Aorta (tissue), 5 donors: ENCODE measurements around the gene LAYN. TPM values are rescaled to one million over a fixed set of nuclear protein-coding genes. Genes with fewer than 3 reads are reported as not detected.

Experiments used
- ATAC-seq: fragments of 200-7000 bp; cut with Tn5 transposase; one replicate; pipeline ENCODE4 v1.9.1; 2022; ENCODE audit warnings: moderate library complexity; ENCODE audit not compliant: low FRiP score
- DNase-seq, 2 donors: peaks; one replicate each; pipeline ENCODE4 v3.0.0-alpha.2; 2020
- H3K27ac ChIP-seq, 2 donors: one replicate each; pipeline ENCODE4 v1.5.1; 2013; ENCODE audit warnings: low read length in 2 of 2, mild to moderate bottlenecking in 2 of 2, moderate library complexity in 2 of 2, control low read depth in 1 of 2, inconsistent platforms in 1 of 2, low read depth in 1 of 2
- H3K27me3 ChIP-seq, 2 donors: one replicate each; pipeline ENCODE4 v1.6.1; 2013; ENCODE audit warnings: control low read depth in 1 of 2, low read length in 1 of 2, mild to moderate bottlenecking in 1 of 2, moderate library complexity in 1 of 2; ENCODE audit not compliant: insufficient read depth in 2 of 2, control insufficient read depth in 1 of 2
- H3K36me3 ChIP-seq, 2 donors: one replicate each; pipeline ENCODE4 v1.6.1; 2013; ENCODE audit warnings: control low read depth in 1 of 2, low read length in 1 of 2, mild to moderate bottlenecking in 1 of 2; ENCODE audit not compliant: insufficient read depth in 2 of 2, control insufficient read depth in 1 of 2
- H3K4me1 ChIP-seq, 2 donors: one replicate each; pipeline ENCODE4 v1.6.1; 2013; ENCODE audit warnings: low read length in 2 of 2, control low read depth in 1 of 2, mild to moderate bottlenecking in 1 of 2, moderate library complexity in 1 of 2; ENCODE audit not compliant: insufficient read depth in 2 of 2, control insufficient read depth in 1 of 2
- H3K4me3 ChIP-seq, 2 donors: one replicate each; pipeline ENCODE4 v1.5.1; 2013; ENCODE audit warnings: low read length in 2 of 2, control low read depth in 1 of 2, mild to moderate bottlenecking in 1 of 2
- H3K9me3 ChIP-seq: one replicate; pipeline ENCODE4 v1.6.1; 2013; ENCODE audit warnings: mild to moderate bottlenecking, low read length; ENCODE audit not compliant: control insufficient read depth
- whole genome bisulfite sequencing, 2 donors: extraction: QIAGEN DNeasy Blood & Tissue Kit; methylation state at CpG; one replicate each; pipeline ENCODE4 v1.1.7; 2013; 5-methylcytosine and 5-hydroxymethylcytosine counted together
- intact Hi-C, 2 donors: fragments of 100-400 bp; cut with DNase I; formaldehyde crosslinking; loops; one replicate each; pipeline versions ENCODE4 v1.14.2 to v1.15.0; 2022
- polyA plus RNA-seq, 2 donors: library from polyadenylated mRNA; stranded (reverse); fragments of 200-250 nt; gene quantifications; one replicate each; pipeline ENCODE4 v1.2.3, GENCODE V29; 2013
- total RNA-seq, 2 donors: library from RNA; stranded (reverse); fragmentation: NEBNext Ultra II Directional; extraction: Animal tissue kit (Norgen Biotek cat#: 25700); gene quantifications; one replicate each; pipeline ENCODE4 v1.2.1, GENCODE V29; 2021
- donor health status: healthy with polysubstance abuse.
- donor health status: Bipolar disorder and iron deficiency.
- donor health status: DM: no; HTN: no; CAD: no.
- donor health status: DM: no; HTN: no; CAD: no.
- donor health status: DM: yes; HTN: yes; CAD: no.

LAYN gene
- total and polyA plus RNA-seq, 4 donors = 17.6 to 30.2 (median 22.0) TPM

GRCh38 chr11:111589886-111590499, 49.5 kb downstream of the LAYN start:
- 53 to 55% methylated on average over 5 of the region's 5 CpGs for WGBS, 2 donors
- Histone ChIP-seq H3K4me3 (no peak overlapping the region), H3K27ac (no peak overlapping the region), H3K9me3 (no peaks in the 10 kb centered on the region), H3K36me3 (no peaks in the 10 kb centered on the region), H3K4me1 (no peaks in the 10 kb centered on the region), H3K27me3 (no peaks in the 10 kb centered on the region)
- DNase-seq (no peak), ATAC-seq (peak; percentile 7)
- intact Hi-C loops = loop anchor here in 1 of 2 donors (5.0 kb wide), 1 partner anchor 252 kb away; no protein-coding TSS in a partner anchor

GRCh38 chr11:111591187-111591960, 50.9 kb downstream of the LAYN start:
- no peaks in the 10 kb centered on the region for H3K9me3 ChIP-seq
- DNase-seq = no peak
- intact Hi-C loops = no loop called here
- no peak for ATAC-seq
- 75 to 82% methylated on average over 4 of the region's 4 CpGs for WGBS, 2 donors
- H3K4me3 ChIP-seq = no peak overlapping the region
- H3K36me3 ChIP-seq = no peaks in the 10 kb centered on the region
- no peaks in the 10 kb centered on the region for H3K4me1 ChIP-seq
- H3K27ac ChIP-seq = no peak overlapping the region
- H3K27me3 ChIP-seq = no peaks in the 10 kb centered on the region

GRCh38 chr11:111592491-111592890, 52.0 kb downstream of the LAYN start:
- H3K4me1 ChIP-seq = no peaks in the 10 kb centered on the region
- H3K9me3 ChIP-seq = no peaks in the 10 kb centered on the region
- intact Hi-C loops = no loop called here
- no peak for DNase-seq
- no peaks in the 10 kb centered on the region for H3K36me3 ChIP-seq
- H3K4me3 ChIP-seq = no peak overlapping the region
- no peaks in the 10 kb centered on the region for H3K27me3 ChIP-seq
- no peak for ATAC-seq
- H3K27ac ChIP-seq = no peak overlapping the region

GRCh38 chr11:111596319-111596718, 55.8 kb downstream of the LAYN start:
- 99 to 100% methylated on average over 1 of the region's 1 CpG for WGBS, 2 donors
- Histone ChIP-seq H3K27me3 (no peaks in the 10 kb centered on the region), H3K4me3 (no peak overlapping the region), H3K4me1 (no peaks in the 10 kb centered on the region), H3K9me3 (no peaks in the 10 kb centered on the region), H3K36me3 (no peaks in the 10 kb centered on the region), H3K27ac (no peak overlapping the region)
- DNase-seq (no peak), ATAC-seq (no peak)
- intact Hi-C loops = no loop called here

GRCh38 chr11:111598148-111598547, 57.6 kb downstream of the LAYN start:
- no peaks in the 10 kb centered on the region for H3K4me1 ChIP-seq
- intact Hi-C loops = no loop called here
- DNase-seq (no peak), ATAC-seq (no peak)
- no peak overlapping the region for H3K4me3 ChIP-seq
- H3K36me3 ChIP-seq = no peaks in the 10 kb centered on the region
- 33 to 37% methylated on average over 1 of the region's 1 CpG for WGBS, 2 donors
- no peaks in the 10 kb centered on the region for H3K27me3 ChIP-seq
- no peak overlapping the region for H3K27ac ChIP-seq
- H3K9me3 ChIP-seq = no peaks in the 10 kb centered on the region

GRCh38 chr11:111598559-111598958, 58.0 kb downstream of the LAYN start:
- Histone ChIP-seq H3K36me3 (no peaks in the 10 kb centered on the region), H3K9me3 (no peaks in the 10 kb centered on the region), H3K27me3 (no peaks in the 10 kb centered on the region), H3K27ac (no peak overlapping the region), H3K4me1 (no peaks in the 10 kb centered on the region), H3K4me3 (no peak overlapping the region)
- ATAC-seq (no peak), DNase-seq (no peak)
- intact Hi-C loops = no loop called here
- WGBS, 2 donors = 52 to 54% methylated on average over 2 of the region's 2 CpGs

GRCh38 chr11:111601636-111601978, 61.1 kb downstream of the LAYN start:
- no peak for ATAC-seq
- H3K27ac ChIP-seq = no peak overlapping the region
- H3K27me3 ChIP-seq = no peaks in the 10 kb centered on the region
- intact Hi-C loops = loop anchor here (5.0 kb wide), 1 partner anchor 241 kb away; no protein-coding TSS in a partner anchor
- no peaks in the 10 kb centered on the region for H3K9me3 ChIP-seq
- no peaks in the 10 kb centered on the region for H3K4me1 ChIP-seq
- no peaks in the 10 kb centered on the region for H3K36me3 ChIP-seq
- WGBS, 2 donors = 4% methylated on average over 9 of the region's 9 CpGs
- DNase-seq = no peak
- H3K4me3 ChIP-seq = no peak overlapping the region

GRCh38 chr11:111601979-111602864, 61.7 kb downstream of the LAYN start, which contains the start of gene SIK2:
Gene SIK2, plus strand, starts transcription at chr11:111602449. Its CDS starts 115 bp downstream, at chr11:111602564.
- peak within 1 kb of the TSS in 1 of 2 donors; percentile 56 for H3K27ac ChIP-seq
- H3K27me3 ChIP-seq = no peaks in the 10 kb centered on the region
- H3K4me1 ChIP-seq = no peaks in the 10 kb centered on the region
- DNase-seq (peak; percentile 96 to 97), ATAC-seq (peak; percentile 97)
- H3K4me3 ChIP-seq = peak within 1 kb of the TSS; percentile 77 to 89
- 0% methylated on average over 51 to 100 of the region's 100 CpGs for WGBS, 2 donors
- H3K9me3 ChIP-seq = no peaks in the 10 kb centered on the region
- intact Hi-C loops = loop anchor here (1.0 to 5.0 kb wide), 3 partner anchors 174 to 240 kb away; no protein-coding TSS in a partner anchor
- H3K36me3 ChIP-seq = no peaks in the 10 kb centered on the region
